Dedifferentiated amniotic fluid mesenchymal stem cell (primary cell): ENCODE data around the gene CUL5.
A peak's percentile ranks its signal among the peaks of the same experiment; 100 is the strongest.

Experiments
- DNase-seq: peaks from one replicate; pipeline ENCODE4 v3.0.0-alpha.2; 2016; ENCODE audit errors: extremely low spot score

CUL5 gene

GRCh38 chr11:108008656-108009496 is at the start of gene CUL5:
Gene CUL5 (plus strand): TSS chr11:108008898. CDS start chr11:108009349, 451 bp downstream.
- peak; percentile 89 for DNase-seq

GRCh38 chr11:107961480-107961879 is 47.2 kb upstream of the CUL5 start:
- no peak for DNase-seq

GRCh38 chr11:107962181-107962580 is 46.5 kb upstream of the CUL5 start:
- no peak for DNase-seq

- DNase-seq, result no peak
These were observed 45.6 kb upstream of the CUL5 start for GRCh38 chr11:107963091-107963490.

GRCh38 chr11:107969219-107969618 is 39.5 kb upstream of the CUL5 start:
- no peak for DNase-seq

GRCh38 chr11:107970049-107970448 is 38.6 kb upstream of the CUL5 start:
- no peak for DNase-seq

GRCh38 chr11:107973641-107974040 is 35.1 kb upstream of the CUL5 start:
- no peak for DNase-seq

GRCh38 chr11:107988397-107989158 is 20.1 kb upstream of the CUL5 start:
- no peak for DNase-seq

GRCh38 chr11:107991868-107992414 is 16.8 kb upstream of the CUL5 start:
- DNase-seq, result no peak

- no peak for DNase-seq
These were observed 12.5 kb upstream of the CUL5 start for GRCh38 chr11:107996006-107996776.

- no peak for DNase-seq
These were observed 9.9 kb upstream of the CUL5 start for GRCh38 chr11:107998761-107999160.

- DNase-seq, result no peak
These were observed 8.8 kb upstream of the CUL5 start for GRCh38 chr11:107999759-108000455.

GRCh38 chr11:108002476-108002875 is 6.2 kb upstream of the CUL5 start:
- DNase-seq, result no peak

GRCh38 chr11:108003623-108004022 is 5.1 kb upstream of the CUL5 start:
- no peak for DNase-seq

GRCh38 chr11:108007819-108008218 is 879 bp upstream of the CUL5 start:
- DNase-seq, result no peak

GRCh38 chr11:108009497-108010370 is 1.0 kb downstream of the CUL5 start:
- peak; percentile 23 for DNase-seq

- DNase-seq, result no peak
These were observed 3.5 kb downstream of the CUL5 start for GRCh38 chr11:108012139-108012725.

GRCh38 chr11:108016647-108017046 is 7.9 kb downstream of the CUL5 start:
- DNase-seq, result no peak

- DNase-seq, result no peak
These were observed 10.0 kb downstream of the CUL5 start for GRCh38 chr11:108018708-108019107.
